ENCODE results near the gene LEF1.

LEF1 gene

DNA sequence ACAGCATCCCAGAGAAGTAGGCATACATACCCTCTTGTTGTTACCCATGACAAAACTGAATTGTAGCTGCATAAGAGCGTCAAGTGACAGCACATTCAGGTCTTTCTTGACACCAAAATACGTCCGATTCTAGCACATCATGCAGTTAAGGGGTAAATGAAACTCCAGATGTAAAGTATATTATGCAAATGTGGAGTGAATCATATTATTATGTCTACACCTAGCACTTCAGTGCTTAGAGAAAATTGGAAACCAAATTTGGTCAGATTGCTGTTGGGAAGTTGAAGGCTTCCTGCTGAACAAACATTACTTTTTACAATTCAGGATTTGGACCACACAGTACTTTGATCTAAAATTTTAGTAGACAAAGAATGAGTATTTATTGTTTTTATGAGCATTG lies 24.2 kb upstream of the LEF1 start:
- H3K4me3 ChIP-seq (replicated peaks in 1 of 2; ENCODE audit: low read depth in 2 of 2, low read length in 2 of 2), result no peak overlapping the region
- TF ChIP-seq, protein P1, sequence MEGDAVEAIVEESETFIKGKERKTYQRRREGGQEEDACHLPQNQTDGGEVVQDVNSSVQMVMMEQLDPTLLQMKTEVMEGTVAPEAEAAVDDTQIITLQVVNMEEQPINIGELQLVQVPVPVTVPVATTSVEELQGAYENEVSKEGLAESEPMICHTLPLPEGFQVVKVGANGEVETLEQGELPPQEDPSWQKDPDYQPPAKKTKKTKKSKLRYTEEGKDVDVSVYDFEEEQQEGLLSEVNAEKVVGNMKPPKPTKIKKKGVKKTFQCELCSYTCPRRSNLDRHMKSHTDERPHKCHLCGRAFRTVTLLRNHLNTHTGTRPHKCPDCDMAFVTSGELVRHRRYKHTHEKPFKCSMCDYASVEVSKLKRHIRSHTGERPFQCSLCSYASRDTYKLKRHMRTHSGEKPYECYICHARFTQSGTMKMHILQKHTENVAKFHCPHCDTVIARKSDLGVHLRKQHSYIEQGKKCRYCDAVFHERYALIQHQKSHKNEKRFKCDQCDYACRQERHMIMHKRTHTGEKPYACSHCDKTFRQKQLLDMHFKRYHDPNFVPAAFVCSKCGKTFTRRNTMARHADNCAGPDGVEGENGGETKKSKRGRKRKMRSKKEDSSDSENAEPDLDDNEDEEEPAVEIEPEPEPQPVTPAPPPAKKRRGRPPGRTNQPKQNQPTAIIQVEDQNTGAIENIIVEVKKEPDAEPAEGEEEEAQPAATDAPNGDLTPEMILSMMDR (IDR thresholded peaks at IDR 0.05; ENCODE audit: low read depth, low read length), result no peak
- no peak for DNase-seq (ENCODE audit: low read depth in 2 of 2)

DNA sequence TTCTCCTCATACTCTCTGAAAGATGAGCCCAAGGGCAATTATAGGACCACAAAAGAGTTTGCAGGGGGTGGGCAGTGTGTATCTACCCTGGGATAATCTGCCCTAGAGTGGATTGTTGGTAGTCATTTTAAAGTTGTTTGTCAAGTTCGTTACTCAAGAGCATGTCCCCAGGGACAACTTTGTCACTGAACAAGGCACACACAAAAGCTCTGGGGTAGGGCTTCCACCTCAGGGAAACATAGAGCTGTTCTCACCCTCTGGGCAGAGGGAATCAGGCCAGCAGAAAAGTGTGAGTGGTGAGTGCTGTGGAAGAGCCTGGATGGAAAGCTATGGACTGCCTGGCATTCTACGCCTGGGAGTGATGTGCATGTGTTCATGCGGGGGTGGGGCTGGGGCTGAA lies 23.3 kb upstream of the LEF1 start:
- DNase-seq (ENCODE audit: low read depth in 2 of 2), result no peak
- TF ChIP-seq, protein P1 (IDR thresholded peaks at IDR 0.05; ENCODE audit: low read depth, low read length), result no peak
- no peak overlapping the region for H3K4me3 ChIP-seq (replicated peaks in 1 of 2; ENCODE audit: low read depth in 2 of 2, low read length in 2 of 2)

DNA sequence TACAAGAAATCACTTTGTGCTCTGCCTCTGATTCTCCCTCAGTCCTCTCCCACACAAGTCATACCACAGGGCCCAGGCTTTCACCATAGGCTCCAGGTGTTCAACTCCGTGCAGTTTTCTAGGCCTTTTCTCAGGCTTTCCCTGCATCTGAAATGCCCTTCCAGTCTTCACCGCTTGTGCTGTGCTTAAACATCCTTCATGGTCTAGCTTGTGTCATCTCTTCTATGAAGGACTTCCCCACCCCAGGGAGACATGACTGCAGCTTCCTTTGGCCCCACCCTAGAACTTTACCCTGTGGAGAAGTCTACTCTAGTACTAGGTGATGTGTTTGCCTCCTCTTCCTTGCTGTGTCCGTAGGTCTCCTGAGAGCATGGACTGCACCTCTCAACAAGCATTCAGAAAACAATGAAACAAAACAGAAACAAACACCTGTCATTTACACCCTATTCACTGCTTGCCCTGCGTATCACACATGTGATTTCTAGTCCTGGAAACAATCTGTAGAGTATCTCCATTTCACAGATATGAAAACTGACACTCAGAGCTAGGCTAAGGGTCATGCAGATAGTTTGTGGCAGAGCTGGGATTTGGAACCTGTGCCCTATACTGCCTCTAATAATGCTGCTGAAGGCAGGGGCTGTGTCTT lies 22.7 kb upstream of the LEF1 start:
- TF ChIP-seq, protein P1 (IDR thresholded peaks at IDR 0.05; ENCODE audit: low read depth, low read length), result no peak
- DNase-seq (ENCODE audit: low read depth in 2 of 2), result no peak
- H3K4me3 ChIP-seq (replicated peaks in 1 of 2; ENCODE audit: low read depth in 2 of 2, low read length in 2 of 2), result no peak overlapping the region

DNA sequence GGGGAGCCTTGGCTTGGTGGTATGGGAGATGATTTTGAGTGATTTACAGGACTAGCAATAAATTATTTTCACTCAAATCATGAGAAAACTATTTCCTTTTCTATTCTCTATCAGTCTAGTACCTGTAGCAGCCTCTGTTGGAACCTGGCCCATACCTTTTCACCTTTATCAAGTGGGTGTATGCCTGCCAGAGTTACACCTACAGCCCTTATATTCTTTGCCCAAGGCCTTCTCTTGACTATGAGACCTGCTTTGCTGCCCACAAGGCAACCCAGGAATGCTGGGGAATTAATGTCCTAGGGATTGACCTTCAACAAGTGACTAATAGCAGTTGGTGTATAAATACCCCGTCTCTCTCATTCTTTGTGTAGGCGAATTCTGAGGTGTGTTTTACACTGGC lies 20.0 kb upstream of the LEF1 start:
- no peak overlapping the region for H3K4me3 ChIP-seq (replicated peaks in 1 of 2; ENCODE audit: low read depth in 2 of 2, low read length in 2 of 2)
- DNase-seq (ENCODE audit: low read depth in 2 of 2), result no peak
- TF ChIP-seq, protein P1 (IDR thresholded peaks at IDR 0.05; ENCODE audit: low read depth, low read length), result no peak

DNA sequence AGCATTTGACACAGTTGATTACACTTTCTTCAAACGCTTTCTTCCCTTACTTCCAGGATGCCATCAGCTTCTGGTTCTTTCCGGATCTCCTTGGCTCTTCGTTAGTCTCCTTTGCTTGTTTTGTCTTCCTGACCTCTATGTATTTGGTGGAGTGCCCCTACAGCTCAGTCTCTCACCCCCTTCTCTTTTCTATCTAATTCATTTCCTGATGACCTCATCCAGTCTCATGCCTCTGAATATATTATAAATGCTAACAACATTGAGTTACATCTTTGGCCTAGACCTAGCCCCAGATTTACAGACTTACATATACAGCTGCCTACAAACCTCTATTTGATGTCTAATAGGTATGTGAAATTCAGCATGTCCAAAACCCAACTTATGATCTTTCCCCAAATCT lies 16.5 kb upstream of the LEF1 start:
- TF ChIP-seq, protein P1 (IDR thresholded peaks at IDR 0.05; ENCODE audit: low read depth, low read length), result no peak
- H3K4me3 ChIP-seq (replicated peaks in 1 of 2; ENCODE audit: low read depth in 2 of 2, low read length in 2 of 2), result no peak overlapping the region
- no peak for DNase-seq (ENCODE audit: low read depth in 2 of 2)

DNA sequence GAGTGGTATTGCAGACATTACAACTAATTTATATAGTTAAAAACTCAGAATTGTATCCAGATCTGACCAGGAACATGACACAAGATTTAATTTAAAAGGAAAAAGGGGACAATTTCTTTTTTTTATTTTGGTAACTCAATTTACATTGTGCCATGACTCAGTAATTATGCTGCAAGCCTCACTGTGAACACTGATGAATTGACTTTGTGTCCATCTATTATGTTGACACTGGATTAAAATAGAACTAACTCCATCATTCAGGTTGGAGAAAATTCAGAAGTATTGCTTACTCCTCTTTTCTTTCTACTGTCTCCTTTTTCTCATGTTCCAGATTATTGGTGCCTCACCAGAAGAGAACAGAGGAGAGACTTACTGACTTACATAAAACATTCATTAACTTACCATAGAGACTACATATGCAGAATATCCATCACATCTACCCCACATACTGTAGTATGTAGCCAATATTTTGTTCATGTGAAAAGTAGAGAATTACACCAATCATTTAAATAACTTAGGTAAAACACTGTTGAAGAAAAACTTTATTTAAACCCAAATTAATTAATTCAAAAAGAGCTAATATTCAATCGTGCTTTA lies 15.8 kb upstream of the LEF1 start:
- TF ChIP-seq, protein P1 (IDR thresholded peaks at IDR 0.05; ENCODE audit: low read depth, low read length), result no peak
- no peak overlapping the region for H3K4me3 ChIP-seq (replicated peaks in 1 of 2; ENCODE audit: low read depth in 2 of 2, low read length in 2 of 2)
- no peak for DNase-seq (ENCODE audit: low read depth in 2 of 2)

DNA sequence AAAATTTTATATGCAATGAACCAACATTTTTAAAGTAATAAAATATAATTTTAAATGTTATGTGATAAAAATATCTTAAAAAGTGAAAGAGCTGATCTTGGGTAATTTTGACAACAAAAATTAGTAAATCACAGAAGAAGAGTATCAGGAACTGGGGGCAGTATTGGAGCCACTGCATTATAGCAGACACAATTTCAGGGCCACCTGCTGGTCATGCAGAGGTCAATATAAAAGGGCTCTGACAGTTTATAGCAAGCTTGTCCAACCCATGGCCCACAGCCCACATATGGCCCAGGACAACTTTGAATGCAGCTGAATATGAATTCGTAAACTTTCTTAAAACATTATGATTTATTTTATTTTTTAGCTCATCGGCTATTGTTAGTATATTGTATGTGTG lies 13.0 kb upstream of the LEF1 start:
- no peak overlapping the region for H3K4me3 ChIP-seq (replicated peaks in 1 of 2; ENCODE audit: low read depth in 2 of 2, low read length in 2 of 2)
- DNase-seq (ENCODE audit: low read depth in 2 of 2), result no peak
- TF ChIP-seq, protein P1 (IDR thresholded peaks at IDR 0.05; ENCODE audit: low read depth, low read length), result no peak

Data from cardiac fibroblast (primary cell).